Endothelial cell (in vitro differentiated cells): ENCODE results near the gene RNU6-8. TPM values are rescaled to one million over a fixed set of nuclear protein-coding genes. Genes with fewer than 3 reads are reported as not detected.

Experiments used
- DNase-seq: peaks from one replicate; pipeline ENCODE4 v3.0.0; 2021; ENCODE audit warnings: low spot score
- H3K27ac Mint-ChIP-seq: one replicate; pipeline ENCODE4 v1.8.0; 2021; ENCODE audit warnings: mixed read lengths, inconsistent platforms; ENCODE audit not compliant: unreplicated experiment
- H3K27me3 Mint-ChIP-seq: one replicate; pipeline ENCODE4 v1.8.0; 2021; ENCODE audit warnings: mild to moderate bottlenecking, moderate library complexity, mixed read lengths, inconsistent platforms; ENCODE audit not compliant: unreplicated experiment
- H3K36me3 Mint-ChIP-seq: one replicate; pipeline ENCODE4 v1.8.0; 2021; ENCODE audit warnings: mild to moderate bottlenecking, low read depth, mixed read lengths, inconsistent platforms; ENCODE audit not compliant: unreplicated experiment
- H3K4me1 Mint-ChIP-seq: one replicate; pipeline ENCODE4 v1.8.0; 2021; ENCODE audit warnings: mild to moderate bottlenecking, mixed read lengths, inconsistent platforms; ENCODE audit not compliant: unreplicated experiment
- H3K4me3 Mint-ChIP-seq: one replicate; pipeline ENCODE4 v1.8.0; 2021; ENCODE audit warnings: mild to moderate bottlenecking, mixed read lengths, inconsistent platforms; ENCODE audit not compliant: unreplicated experiment
- H3K9me3 Mint-ChIP-seq: one replicate; pipeline ENCODE4 v1.8.0; 2021; ENCODE audit warnings: mixed read lengths, inconsistent platforms; ENCODE audit not compliant: unreplicated experiment
- CTCF ChIP-seq: fragments of 200-600 bp; sonication (generic); IDR thresholded peaks from one replicate; pipeline ENCODE4 v1.5.0; 2021; ENCODE audit warnings: antibody characterized with exemption; ENCODE audit not compliant: unreplicated experiment
- total RNA-seq: library from RNA; stranded (reverse); fragmentation: NEBNext Ultra II Directional; extraction: Animal tissue kit (Norgen Biotek cat#: 25700); gene quantifications from one replicate; pipeline ENCODE4 v1.2.1, GENCODE V29; 2021; ENCODE audit not compliant: unreplicated experiment

The RNU6-8 gene
- total RNA-seq, 1 donor from 2014 or later, result not detected

GRCh38 chr14:32195636-32196035, 7.4 kb downstream of the RNU6-8 start:
- no peak overlapping the region for H3K4me3 Mint-ChIP-seq
- H3K36me3 Mint-ChIP-seq, result no peaks in the 10 kb centered on the region
- peaks cover 3% of the 10 kb centered on the region for H3K4me1 Mint-ChIP-seq
- no peaks in the 10 kb centered on the region for H3K9me3 Mint-ChIP-seq
- DNase-seq, result no peak
- no peak overlapping the region for H3K27ac Mint-ChIP-seq
- TF ChIP-seq CTCF, result no peak
- H3K27me3 Mint-ChIP-seq, result no peaks in the 10 kb centered on the region

- Mint-ChIP-seq H3K27me3 (no peaks in the 10 kb centered on the region), H3K4me3 (no peak overlapping the region), H3K4me1 (peaks cover 5% of the 10 kb centered on the region), H3K9me3 (no peaks in the 10 kb centered on the region), H3K27ac (no peak overlapping the region), H3K36me3 (no peaks in the 10 kb centered on the region)
- no peak for DNase-seq
- TF ChIP-seq CTCF, result no peak
These were observed 9.5 kb downstream of the RNU6-8 start for GRCh38 chr14:32193532-32193931.

- TF ChIP-seq CTCF, result no peak
- Mint-ChIP-seq H3K9me3 (no peaks in the 10 kb centered on the region), H3K36me3 (no peaks in the 10 kb centered on the region), H3K4me1 (peaks cover 5% of the 10 kb centered on the region), H3K27ac (no peak overlapping the region), H3K4me3 (no peak overlapping the region), H3K27me3 (no peaks in the 10 kb centered on the region)
- no peak for DNase-seq
These were observed 10.2 kb downstream of the RNU6-8 start for GRCh38 chr14:32192712-32193373.

GRCh38 chr14:32190673-32191072, 12.4 kb downstream of the RNU6-8 start:
- no peak for TF ChIP-seq CTCF
- H3K27ac Mint-ChIP-seq, result peak overlapping the region; percentile 90
- H3K4me3 Mint-ChIP-seq, result no peak overlapping the region
- no peak for DNase-seq
- H3K27me3 Mint-ChIP-seq, result no peaks in the 10 kb centered on the region
- no peaks in the 10 kb centered on the region for H3K36me3 Mint-ChIP-seq
- no peaks in the 10 kb centered on the region for H3K9me3 Mint-ChIP-seq
- peaks cover 5% of the 10 kb centered on the region for H3K4me1 Mint-ChIP-seq

- no peak for TF ChIP-seq CTCF
- H3K27ac Mint-ChIP-seq, result no peak overlapping the region
- no peaks in the 10 kb centered on the region for H3K27me3 Mint-ChIP-seq
- peaks cover 5% of the 10 kb centered on the region for H3K4me1 Mint-ChIP-seq
- DNase-seq, result no peak
- no peak overlapping the region for H3K4me3 Mint-ChIP-seq
- H3K36me3 Mint-ChIP-seq, result no peaks in the 10 kb centered on the region
- no peaks in the 10 kb centered on the region for H3K9me3 Mint-ChIP-seq
These were observed 13.3 kb downstream of the RNU6-8 start for GRCh38 chr14:32189811-32190210.
